Fibroblast of villous mesenchyme (primary cell): ENCODE measurements around the gene SSC5D. TPM values are rescaled to one million over a fixed set of nuclear protein-coding genes. Genes with fewer than 3 reads are reported as not detected.

ENCODE experiments used
- DNase-seq: peaks from one replicate; pipeline ENCODE4 v3.0.0-alpha.2; 2010; ENCODE audit warnings: low read depth
- H3K4me3 ChIP-seq: 2 replicates; pipeline ENCODE4 v1.5.1; 2011; ENCODE audit warnings: low read depth, mild to moderate bottlenecking, low read length
- CTCF ChIP-seq: IDR thresholded peaks from 2 replicates; pipeline ENCODE4 v1.5.1; 2012; ENCODE audit warnings: low read depth, mild to moderate bottlenecking, low read length; ENCODE audit not compliant: insufficient read depth
- total RNA-seq: library from RNA; depleted of rRNA; stranded (reverse); fragments of >200 nt; gene quantifications from 2 replicates; pipeline ENCODE4 v1.2.3, GENCODE V29; 2012

SSC5D gene
- total RNA-seq, 1 donor, result 21.2 TPM

- no peak overlapping the region for H3K4me3 ChIP-seq
- no peak for TF ChIP-seq CTCF
- DNase-seq, result no peak
Measured at GRCh38 chr19:55553217-55554182, 65.3 kb downstream of the SSC5D start.

GRCh38 chr19:55554302-55554701, 66.1 kb downstream of the SSC5D start:
- H3K4me3 ChIP-seq, result no peak overlapping the region
- DNase-seq, result no peak
- no peak for TF ChIP-seq CTCF

GRCh38 chr19:55554741-55555152, 66.5 kb downstream of the SSC5D start:
- DNase-seq, result no peak
- no peak for TF ChIP-seq CTCF
- H3K4me3 ChIP-seq, result no peak overlapping the region

DNA sequence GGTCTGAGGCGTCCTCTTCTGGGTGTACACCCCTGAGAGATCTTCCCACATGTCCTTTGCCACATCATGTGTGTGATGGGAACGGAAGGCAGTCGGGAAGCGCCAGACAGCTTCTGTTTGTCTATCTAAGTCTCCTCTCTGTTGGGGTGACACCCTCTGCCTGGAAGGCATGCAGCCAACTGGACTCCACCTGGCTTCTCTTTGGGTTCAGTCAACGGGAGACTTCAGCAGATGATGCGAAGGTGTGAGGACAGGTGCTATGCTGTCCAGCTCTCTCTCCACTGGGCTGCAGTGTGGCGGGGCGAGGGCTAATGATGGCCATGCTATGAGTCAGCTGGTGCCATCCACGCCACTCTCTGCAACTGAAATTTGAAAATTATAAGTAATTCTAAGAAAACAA, 71.4 kb downstream of the SSC5D start:
- TF ChIP-seq CTCF, result no peak
- no peak overlapping the region for H3K4me3 ChIP-seq
- DNase-seq, result no peak

DNA sequence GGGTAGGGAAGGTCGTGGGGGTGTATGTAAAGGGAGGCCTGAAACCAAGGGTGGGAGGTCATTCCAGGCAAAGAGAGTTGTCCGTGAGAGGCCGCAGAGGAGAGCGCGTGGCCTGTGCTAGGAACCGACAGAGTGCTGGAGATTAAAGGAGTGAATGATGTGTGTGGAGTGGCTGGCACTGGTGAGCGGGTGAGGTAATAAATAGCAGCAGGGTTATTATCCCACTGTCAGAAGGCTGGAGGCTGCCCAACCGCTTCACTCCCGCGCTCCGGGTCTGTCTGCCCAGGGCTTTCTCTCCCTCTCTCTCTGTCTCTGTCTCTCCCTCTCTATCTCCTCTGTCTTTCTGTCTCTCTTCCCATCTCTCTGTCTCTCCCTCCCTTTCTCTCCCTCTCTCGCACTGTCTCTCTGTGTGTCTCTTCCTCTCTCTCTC, 75.0 kb downstream of the SSC5D start:
- no peak overlapping the region for H3K4me3 ChIP-seq
- TF ChIP-seq CTCF, result no peak
- DNase-seq, result no peak

GRCh38 chr19:55566823-55567222, 78.6 kb downstream of the SSC5D start:
- no peak for TF ChIP-seq CTCF
- DNase-seq, result no peak
- no peak overlapping the region for H3K4me3 ChIP-seq
